ENCODE measurements around the gene RFX8. TPM values are rescaled to one million over a fixed set of nuclear protein-coding genes. Genes with fewer than 3 reads are reported as not detected.

Gene RFX8
- total RNA-seq, 1 experiment from 2014 or later, result not detected

DNA sequence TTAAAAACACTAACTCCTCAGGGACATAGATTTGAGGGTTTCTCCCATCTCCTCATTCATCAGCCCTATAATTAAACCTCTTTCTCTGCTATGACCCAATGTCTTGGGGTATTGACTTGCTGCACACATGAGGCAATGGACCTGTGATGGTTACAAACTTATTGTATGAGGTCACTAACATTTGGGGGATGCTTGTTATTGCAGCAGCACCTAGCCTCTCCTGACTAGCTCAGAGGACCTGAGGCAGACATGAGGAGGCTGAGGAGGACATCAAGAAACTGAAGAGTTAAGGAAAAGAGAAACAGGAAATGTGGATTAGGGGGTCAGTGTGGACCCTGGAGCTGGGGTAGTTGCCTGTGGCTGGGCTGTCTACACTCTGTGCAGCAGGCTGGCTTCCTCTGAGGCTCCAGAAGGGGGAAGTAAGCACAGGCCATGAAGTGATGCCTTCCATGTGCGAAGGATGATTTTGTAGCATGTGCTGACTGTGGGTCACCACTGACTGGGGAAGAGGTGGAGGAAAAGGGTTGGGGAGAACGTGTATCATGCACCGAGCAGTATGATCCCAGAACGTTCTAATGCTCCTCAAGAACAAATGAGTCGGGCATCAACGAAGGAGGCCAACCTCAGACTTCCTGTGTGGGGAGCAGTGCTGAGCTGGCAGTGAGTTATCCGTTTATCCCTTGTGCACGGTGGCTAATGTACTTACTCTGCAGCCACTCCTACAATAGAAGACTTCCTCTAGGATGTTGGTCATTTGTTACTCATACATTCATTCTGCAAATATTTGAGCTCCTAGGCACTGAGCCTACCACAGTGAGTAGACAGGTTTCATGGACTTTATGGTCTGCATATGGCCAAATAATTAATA, 42.1 kb upstream of the RFX8 start:
- H3K4me3 ChIP-seq (ENCODE audit: low read depth, low read length), result no peak overlapping the region
- no peaks in the 10 kb centered on the region for H3K36me3 Mint-ChIP-seq (ENCODE audit: insufficient read depth, unreplicated experiment)
- H3K9me3 ChIP-seq, result peaks cover 9% of the 10 kb centered on the region; the same call in 1 of the 2 replicates
- TF ChIP-seq, protein P1, sequence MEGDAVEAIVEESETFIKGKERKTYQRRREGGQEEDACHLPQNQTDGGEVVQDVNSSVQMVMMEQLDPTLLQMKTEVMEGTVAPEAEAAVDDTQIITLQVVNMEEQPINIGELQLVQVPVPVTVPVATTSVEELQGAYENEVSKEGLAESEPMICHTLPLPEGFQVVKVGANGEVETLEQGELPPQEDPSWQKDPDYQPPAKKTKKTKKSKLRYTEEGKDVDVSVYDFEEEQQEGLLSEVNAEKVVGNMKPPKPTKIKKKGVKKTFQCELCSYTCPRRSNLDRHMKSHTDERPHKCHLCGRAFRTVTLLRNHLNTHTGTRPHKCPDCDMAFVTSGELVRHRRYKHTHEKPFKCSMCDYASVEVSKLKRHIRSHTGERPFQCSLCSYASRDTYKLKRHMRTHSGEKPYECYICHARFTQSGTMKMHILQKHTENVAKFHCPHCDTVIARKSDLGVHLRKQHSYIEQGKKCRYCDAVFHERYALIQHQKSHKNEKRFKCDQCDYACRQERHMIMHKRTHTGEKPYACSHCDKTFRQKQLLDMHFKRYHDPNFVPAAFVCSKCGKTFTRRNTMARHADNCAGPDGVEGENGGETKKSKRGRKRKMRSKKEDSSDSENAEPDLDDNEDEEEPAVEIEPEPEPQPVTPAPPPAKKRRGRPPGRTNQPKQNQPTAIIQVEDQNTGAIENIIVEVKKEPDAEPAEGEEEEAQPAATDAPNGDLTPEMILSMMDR (IDR thresholded peaks at IDR 0.05; ENCODE audit: insufficient read depth in 1 of 2, low read depth in 1 of 2, low read length in 1 of 2, severe bottlenecking in 1 of 2, unreplicated experiment in 1 of 2), result no peak
- H3K4me3 Mint-ChIP-seq (ENCODE audit: unreplicated experiment), result no peak overlapping the region
- H3K9me3 Mint-ChIP-seq (ENCODE audit: unreplicated experiment), result peaks cover 11% of the 10 kb centered on the region
- H3K4me1 ChIP-seq, result peaks cover 23% of the 10 kb centered on the region; the same call in 1 of the 2 replicates
- no peak for DNase-seq
- no TSS peak for BruUV-seq (replicated peaks)
- H3K4me1 Mint-ChIP-seq (ENCODE audit: low read depth, unreplicated experiment), result peaks cover 22% of the 10 kb centered on the region
- intact Hi-C loops (cut with micrococcal nuclease; ENCODE audit: unreplicated experiment), result no loop called here
- no peaks in the 10 kb centered on the region for H3K27me3 ChIP-seq (replicated peaks; ENCODE audit: control insufficient read depth, insufficient read depth, low read length)
- CTCF ChIA-PET, result no interaction called here
- POLR2A ChIA-PET, result no interaction called here
- no peak overlapping the region for H3K27ac Mint-ChIP-seq (ENCODE audit: unreplicated experiment)
- no peaks in the 10 kb centered on the region for H3K36me3 ChIP-seq (ENCODE audit: control insufficient read depth, insufficient read depth, low read length)
- no peaks in the 10 kb centered on the region for H3K27me3 Mint-ChIP-seq (ENCODE audit: insufficient read depth, unreplicated experiment)

DNA sequence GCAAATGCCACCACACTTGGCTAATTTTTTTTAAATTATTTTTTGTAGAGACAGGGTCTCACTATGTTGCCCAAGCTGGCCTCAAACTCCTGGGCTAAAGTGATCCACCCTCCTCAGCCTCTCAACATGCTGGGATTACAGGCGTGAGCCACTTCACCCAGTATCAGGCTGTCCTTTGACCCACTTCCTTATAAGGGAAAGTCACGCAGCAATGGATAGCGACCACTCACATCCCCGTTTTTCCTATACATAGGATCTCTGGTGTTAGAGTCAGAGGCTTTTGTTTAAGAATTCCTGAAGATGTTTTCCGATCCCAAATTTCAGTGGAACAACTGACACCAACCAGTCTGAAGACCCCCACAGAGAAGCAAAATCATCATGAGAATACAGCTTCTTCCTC, 41.4 kb upstream of the RFX8 start:
- DNase-seq, result no peak

DNA sequence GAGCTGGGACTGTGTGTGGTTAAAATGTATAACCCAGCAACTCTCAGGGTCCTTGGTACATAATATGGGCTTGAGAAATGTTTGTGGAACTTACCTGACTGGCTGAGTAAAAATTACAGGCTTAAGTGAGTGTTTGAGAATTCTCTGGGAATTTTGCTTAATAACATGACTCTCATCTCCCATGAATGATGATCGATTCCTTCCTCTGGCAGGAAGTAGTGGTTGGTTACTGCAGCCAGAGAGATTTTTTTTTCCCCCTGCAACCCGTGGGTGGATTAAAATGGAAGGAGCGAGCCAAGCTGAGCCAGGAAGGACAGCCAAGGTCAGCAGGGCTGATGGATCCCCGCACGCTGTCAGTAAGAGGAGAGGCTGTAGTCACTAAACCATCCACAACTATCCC, 40.6 kb upstream of the RFX8 start:
- Histone ChIP-seq H3K27me3 (replicated peaks; ENCODE audit: control insufficient read depth, insufficient read depth, low read length) (no peaks in the 10 kb centered on the region), H3K36me3 (ENCODE audit: control insufficient read depth, insufficient read depth, low read length) (no peaks in the 10 kb centered on the region), H3K4me1 (peaks cover 23% of the 10 kb centered on the region; the same call in 1 of the 2 replicates), H3K9me3 (peaks cover 9% of the 10 kb centered on the region; the same call in 1 of the 2 replicates), H3K4me3 (ENCODE audit: low read depth, low read length) (no peak overlapping the region)
- Mint-ChIP-seq H3K36me3 (ENCODE audit: insufficient read depth, unreplicated experiment) (no peaks in the 10 kb centered on the region), H3K27me3 (ENCODE audit: insufficient read depth, unreplicated experiment) (no peaks in the 10 kb centered on the region), H3K4me1 (ENCODE audit: low read depth, unreplicated experiment) (peaks cover 22% of the 10 kb centered on the region), H3K9me3 (ENCODE audit: unreplicated experiment) (peaks cover 11% of the 10 kb centered on the region), H3K27ac (ENCODE audit: unreplicated experiment) (no peak overlapping the region), H3K4me3 (ENCODE audit: unreplicated experiment) (no peak overlapping the region)
- CTCF ChIA-PET, result no interaction called here
- no peak for DNase-seq
- intact Hi-C loops (cut with micrococcal nuclease; ENCODE audit: unreplicated experiment), result no loop called here
- TF ChIP-seq, protein P1 (IDR thresholded peaks at IDR 0.05; ENCODE audit: insufficient read depth in 1 of 2, low read depth in 1 of 2, low read length in 1 of 2, severe bottlenecking in 1 of 2, unreplicated experiment in 1 of 2), result no peak
- BruUV-seq (replicated peaks), result no TSS peak
- POLR2A ChIA-PET, result no interaction called here

More for the DNA sequence above, 41.4 kb upstream of the RFX8 start:
- H3K27ac Mint-ChIP-seq (ENCODE audit: unreplicated experiment), result no peak overlapping the region
- H3K4me3 Mint-ChIP-seq (ENCODE audit: unreplicated experiment), result no peak overlapping the region
- Histone ChIP-seq H3K36me3 (ENCODE audit: control insufficient read depth, insufficient read depth, low read length) (no peaks in the 10 kb centered on the region), H3K4me1 (peaks cover 23% of the 10 kb centered on the region; the same call in 1 of the 2 replicates), H3K9me3 (peaks cover 9% of the 10 kb centered on the region; the same call in 1 of the 2 replicates), H3K4me3 (ENCODE audit: low read depth, low read length) (no peak overlapping the region), H3K27me3 (replicated peaks; ENCODE audit: control insufficient read depth, insufficient read depth, low read length) (no peaks in the 10 kb centered on the region)
- BruUV-seq (replicated peaks), result no TSS peak
- H3K27me3 Mint-ChIP-seq (ENCODE audit: insufficient read depth, unreplicated experiment), result no peaks in the 10 kb centered on the region
- peaks cover 22% of the 10 kb centered on the region for H3K4me1 Mint-ChIP-seq (ENCODE audit: low read depth, unreplicated experiment)
- CTCF ChIA-PET, result interaction anchor here (0.5 kb wide), 1 partner anchor 140 kb away, joined by 3 read pairs; no protein-coding TSS in a partner anchor
- POLR2A ChIA-PET, result no interaction called here
- H3K9me3 Mint-ChIP-seq (ENCODE audit: unreplicated experiment), result peaks cover 11% of the 10 kb centered on the region
- intact Hi-C loops (cut with micrococcal nuclease; ENCODE audit: unreplicated experiment), result no loop called here
- no peaks in the 10 kb centered on the region for H3K36me3 Mint-ChIP-seq (ENCODE audit: insufficient read depth, unreplicated experiment)
- TF ChIP-seq, protein P1 (IDR thresholded peaks at IDR 0.05; ENCODE audit: insufficient read depth in 1 of 2, low read depth in 1 of 2, low read length in 1 of 2, severe bottlenecking in 1 of 2, unreplicated experiment in 1 of 2), result no peak
